GM19025 (cell line): ENCODE data around the gene GSTA3.
"Not testable (repeated sequence)": the region's sequence is repeated elsewhere in the genome, so short reads cannot be mapped to it uniquely, and the experiment has no call there.

ENCODE experiments used
- ATAC-seq: cut with Tn5 transposase; IDR thresholded peaks from one replicate; pipeline ENCODE4 v1.9.1; 2021; ENCODE audit warnings: mild to moderate bottlenecking, low read depth, moderate library complexity; ENCODE audit not compliant: unreplicated experiment

GSTA3 gene

DNA sequence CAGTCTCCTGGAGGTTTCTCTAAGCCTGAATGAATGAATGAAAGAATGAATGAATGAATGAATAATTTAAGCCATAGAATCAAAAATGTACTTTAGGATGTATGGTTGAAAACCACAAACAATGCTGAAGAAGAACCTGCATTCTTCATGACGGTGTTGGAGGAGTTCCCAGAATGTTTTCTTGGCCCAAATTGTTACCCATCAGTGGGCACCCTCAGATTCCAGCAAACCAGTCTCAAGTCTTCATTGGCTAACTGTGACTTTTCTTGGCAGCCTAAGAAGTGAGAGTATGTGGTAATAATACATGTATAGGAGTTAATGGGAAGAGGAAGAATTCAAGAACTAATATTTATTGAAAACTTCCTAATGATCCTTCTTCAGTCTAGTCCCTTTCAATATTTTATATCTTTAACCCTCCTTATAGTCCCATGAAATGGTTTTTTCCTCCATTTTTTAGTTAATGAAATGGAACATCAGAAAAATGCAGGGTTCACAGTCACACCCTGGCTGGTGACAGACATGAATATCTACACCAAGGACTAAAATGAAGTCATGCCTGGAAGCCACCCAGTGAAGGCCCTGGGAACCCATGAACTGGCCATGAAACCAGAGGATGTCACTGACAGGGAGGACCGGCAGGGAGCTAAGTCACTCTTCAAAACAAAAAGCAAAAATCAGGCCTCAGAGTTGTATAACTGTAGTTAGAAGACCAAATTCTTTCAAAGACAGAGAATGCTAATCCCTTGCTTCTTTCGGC is 39.0 kb downstream of the GSTA3 start:
- not testable (repeated sequence) for ATAC-seq

DNA sequence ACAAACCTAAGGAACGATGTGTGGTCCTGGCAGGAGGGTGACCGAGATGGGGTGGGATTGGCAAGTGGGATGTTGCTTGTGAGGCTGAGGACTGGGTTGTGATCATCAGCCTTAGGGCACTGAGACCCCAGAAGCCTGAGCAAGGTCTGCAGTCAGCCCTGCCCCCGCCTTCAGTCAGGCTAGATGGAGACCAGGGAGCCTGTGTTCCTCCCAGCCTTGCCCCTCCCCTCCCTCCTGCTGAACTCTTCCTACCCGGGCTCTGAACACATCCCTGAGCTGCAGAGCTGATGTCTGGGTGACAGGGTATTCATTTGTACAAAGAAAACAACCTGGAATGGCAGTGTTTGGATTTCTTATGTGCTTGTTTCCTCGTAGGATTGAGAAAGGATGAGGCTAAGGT is 40.6 kb downstream of the GSTA3 start:
- not testable (repeated sequence) for ATAC-seq

DNA sequence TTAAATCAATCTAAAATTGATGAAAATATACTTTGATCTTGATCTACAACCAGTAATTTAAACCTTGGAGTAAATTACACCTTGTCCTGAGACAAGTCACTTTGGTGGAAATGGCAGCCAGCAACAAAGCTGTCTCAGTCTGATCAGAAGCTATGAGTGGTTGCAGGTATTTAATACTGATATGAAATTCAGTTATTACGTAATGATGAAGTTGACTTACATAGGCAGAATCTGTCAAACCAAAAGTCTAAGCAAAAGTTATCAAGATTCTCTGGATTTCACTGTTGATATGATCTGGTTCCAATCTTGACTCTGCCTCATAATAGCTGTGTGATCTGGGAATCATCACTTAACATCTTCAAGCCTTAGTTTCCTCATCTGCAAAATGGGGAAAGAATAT is 41.3 kb downstream of the GSTA3 start:
- ATAC-seq: no peak

DNA sequence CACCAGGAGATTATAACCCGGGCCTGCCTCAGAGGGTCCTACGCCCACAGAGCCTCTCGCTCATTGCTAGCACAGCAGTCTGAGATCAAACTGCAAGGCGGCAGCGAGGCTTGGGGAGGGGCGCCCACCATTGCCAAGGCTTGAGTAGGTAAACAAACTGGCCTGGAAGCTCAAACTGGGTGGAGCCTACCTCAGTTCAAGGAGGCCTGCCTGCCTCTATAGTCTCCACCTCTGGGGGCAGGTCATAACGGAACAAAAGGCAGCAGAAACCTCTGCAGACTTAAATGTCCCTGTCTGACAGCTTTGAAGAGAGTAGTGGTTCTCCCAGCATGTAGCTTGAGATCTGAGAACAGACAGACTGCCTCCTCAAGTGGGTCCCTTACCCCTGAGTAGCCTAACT is 48.3 kb downstream of the GSTA3 start:
- not testable (repeated sequence) for ATAC-seq

DNA sequence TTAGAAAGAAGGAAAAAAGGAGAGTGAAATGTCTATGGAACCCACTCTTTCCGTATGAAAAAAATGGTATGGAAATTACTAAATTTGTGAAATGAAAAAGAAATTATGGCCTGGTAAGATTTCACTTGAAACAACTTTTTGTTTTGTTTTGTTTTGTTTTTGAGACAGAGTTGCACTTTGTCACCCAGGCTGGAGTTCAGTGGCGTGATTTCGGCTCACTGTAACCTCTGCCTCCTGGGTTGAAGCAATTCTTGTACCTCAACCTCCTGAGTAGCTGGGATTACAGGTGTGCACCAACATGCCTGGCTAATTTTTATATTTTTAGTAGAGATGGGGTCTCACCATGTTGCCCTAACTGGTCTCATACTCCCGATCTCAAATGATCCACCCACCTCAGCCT is 51.1 kb downstream of the GSTA3 start:
- ATAC-seq: no peak

DNA sequence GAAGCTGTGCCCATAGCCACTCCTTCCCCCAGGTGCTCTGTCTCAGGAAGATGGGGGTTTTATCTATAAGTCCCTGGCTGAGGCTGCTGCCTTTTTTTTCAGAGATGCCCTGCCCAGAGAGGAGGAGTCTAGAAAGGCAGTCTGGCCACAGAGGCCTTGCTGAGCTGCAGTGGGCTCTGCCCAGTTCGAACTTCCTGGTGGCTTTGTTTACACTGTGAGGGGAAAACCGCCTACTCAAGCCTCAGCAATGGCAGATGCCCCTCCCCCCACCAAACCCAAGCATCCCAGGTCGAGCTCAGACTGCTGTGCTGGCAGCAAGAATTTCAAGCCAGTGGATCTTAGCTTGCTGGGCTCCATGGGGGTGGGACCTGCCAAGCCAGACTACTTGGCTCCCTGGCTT is 53.4 kb downstream of the GSTA3 start:
- ATAC-seq: not testable (repeated sequence)

DNA sequence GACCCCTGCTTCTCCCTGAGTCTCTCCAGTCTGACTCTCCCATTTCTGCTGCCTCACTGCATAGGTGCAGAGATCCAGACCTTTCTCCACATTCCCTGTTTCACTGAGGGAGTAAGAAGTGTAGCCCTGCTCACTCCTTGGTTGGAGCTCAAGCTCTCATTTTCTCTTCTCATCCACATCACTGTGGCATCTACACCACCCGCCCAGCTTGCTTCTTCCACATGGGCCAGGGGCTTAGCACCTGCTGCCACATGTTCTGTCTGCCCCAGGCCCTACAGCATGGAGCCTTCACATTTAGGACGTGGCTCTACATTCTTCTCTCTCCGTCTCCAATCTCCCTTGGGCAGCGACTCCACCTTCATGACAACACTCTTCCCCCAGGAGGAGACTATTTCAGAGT is 60.4 kb downstream of the GSTA3 start:
- no peak for ATAC-seq
